ENCODE measurements around the gene PEX11G.

DNA sequence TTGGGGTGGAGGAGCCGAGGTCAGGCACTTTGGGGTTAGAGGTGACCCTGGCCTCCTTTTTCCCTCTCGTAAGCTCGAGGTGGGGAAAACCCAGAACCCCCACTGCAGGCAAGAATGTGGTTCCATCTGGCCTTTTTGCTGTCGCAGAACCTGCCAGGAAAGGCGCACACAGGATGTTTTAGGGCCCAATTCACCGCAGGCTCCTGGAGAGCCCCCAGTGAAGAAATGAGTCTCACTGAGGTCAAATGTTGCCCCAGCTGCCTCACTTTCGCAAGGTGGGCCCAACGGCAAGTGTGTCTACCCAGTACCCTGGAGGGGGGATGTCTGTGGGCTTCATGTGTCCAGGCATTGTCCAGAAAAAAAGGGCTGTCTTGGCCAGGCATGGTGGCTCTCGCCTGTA is 61.8 kb downstream of the PEX11G start:
- TF ChIP-seq POLR2A (IDR thresholded peaks at IDR 0.05), result no peak
- TF ChIP-seq, protein P1, sequence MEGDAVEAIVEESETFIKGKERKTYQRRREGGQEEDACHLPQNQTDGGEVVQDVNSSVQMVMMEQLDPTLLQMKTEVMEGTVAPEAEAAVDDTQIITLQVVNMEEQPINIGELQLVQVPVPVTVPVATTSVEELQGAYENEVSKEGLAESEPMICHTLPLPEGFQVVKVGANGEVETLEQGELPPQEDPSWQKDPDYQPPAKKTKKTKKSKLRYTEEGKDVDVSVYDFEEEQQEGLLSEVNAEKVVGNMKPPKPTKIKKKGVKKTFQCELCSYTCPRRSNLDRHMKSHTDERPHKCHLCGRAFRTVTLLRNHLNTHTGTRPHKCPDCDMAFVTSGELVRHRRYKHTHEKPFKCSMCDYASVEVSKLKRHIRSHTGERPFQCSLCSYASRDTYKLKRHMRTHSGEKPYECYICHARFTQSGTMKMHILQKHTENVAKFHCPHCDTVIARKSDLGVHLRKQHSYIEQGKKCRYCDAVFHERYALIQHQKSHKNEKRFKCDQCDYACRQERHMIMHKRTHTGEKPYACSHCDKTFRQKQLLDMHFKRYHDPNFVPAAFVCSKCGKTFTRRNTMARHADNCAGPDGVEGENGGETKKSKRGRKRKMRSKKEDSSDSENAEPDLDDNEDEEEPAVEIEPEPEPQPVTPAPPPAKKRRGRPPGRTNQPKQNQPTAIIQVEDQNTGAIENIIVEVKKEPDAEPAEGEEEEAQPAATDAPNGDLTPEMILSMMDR (IDR thresholded peaks at IDR 0.05), result no peak

All from adrenal gland (tissue), 5 donors.